Airway epithelial cell (primary cell): ENCODE results near the gene RELN. TPM values are rescaled to one million over a fixed set of nuclear protein-coding genes. Genes with fewer than 3 reads are reported as not detected.

Experiments used
- total RNA-seq: library from RNA; depleted of rRNA; stranded (reverse); fragments of >200 nt; gene quantifications from 2 replicates; pipeline ENCODE4 v1.2.3, GENCODE V29; 2015

Gene RELN
- total RNA-seq: not detected in 2 replicates

GRCh38 chr7:103989200-103989784, at the start of gene RELN:
RELN (minus strand) TSS chr7:103989658; CDS start chr7:103989356, 302 bp downstream.

GRCh38 chr7:103446049-103446520, 543.4 kb downstream of the RELN start, which contains the start of gene SLC26A5:
SLC26A5 (minus strand) TSS chr7:103446207; CDS start chr7:103421514, 24,693 bp downstream.

Other genes starting within 250 kb of the RELN start
- gene ORC5, start 218.4 kb upstream of the RELN start, total RNA-seq: 29.2 and 30.6 TPM in 2 replicates